Left cardiac atrium (tissue), 4 donors: ENCODE results near the gene COMMD3. TPM values are rescaled to one million over a fixed set of nuclear protein-coding genes. Genes with fewer than 3 reads are reported as not detected.
A peak's percentile ranks its signal among the peaks of the same experiment; 100 is the strongest.
"Not testable (repeated sequence)": the region's sequence is repeated elsewhere in the genome, so short reads cannot be mapped to it uniquely, and the experiment has no call there.

Source experiments
- ATAC-seq, 2 donors: fragments of 200-7000 bp; cut with Tn5 transposase; one replicate each; pipeline ENCODE4 v1.9.1; 2020; ENCODE audit warnings: mild to moderate bottlenecking in 2 of 2, moderate library complexity in 2 of 2
- DNase-seq: peaks from one replicate; pipeline ENCODE4 v3.0.0-alpha.2; 2020
- intact Hi-C, 2 donors: fragments of 100-400 bp; cut with DNase I; formaldehyde crosslinking; loops; one replicate each; pipeline versions ENCODE4 v1.14.1 to v1.15.1; 2022 to 2023
- long read RNA-seq: library from polyadenylated mRNA; unstranded; transcript quantifications from one replicate; pipeline ENCODE4 v2.0.0, GENCODE V29; 2021
- total RNA-seq, 2 donors: library from RNA; stranded (reverse); fragmentation: NEBNext Ultra II Directional; extraction: Animal tissue kit (Norgen Biotek cat#: 25700); gene quantifications; one replicate each; pipeline ENCODE4 v1.2.1, GENCODE V29; 2021
- donor health status: DM: no; HTN: yes; CAD: no.
- donor health status: DM: no; HTN: yes; CAD: no; lungs with severe emphysema.
- donor health status: DM: yes; HTN: yes; CAD: no.
- donor health status: Dilated cardiomyopathy.

Gene COMMD3
- 10 to 100 TPM; 73.5 to 74.8 TPM for total RNA-seq
- long read RNA-seq, transcript COMMD3-201 (8 exons, 1,342 nt), result major isoform, 16 of 19 reads
- long read RNA-seq, partial matches to known transcripts, result 0 of 19 reads
- long read RNA-seq, other reads (novel, unspliced or antisense), result 0 of 19 reads

GRCh38 chr10:22316286-22317075 lies at the start of gene COMMD3:
Gene COMMD3, plus strand, starts transcription at chr10:22316388. Its CDS starts 30 bp downstream, at chr10:22316418.
- intact Hi-C loops, result loop anchor here (5.0 to 10.0 kb wide), 4 partner anchors 62 to 312 kb away; partner anchors contain the start of gene DNAJC1 (in 1 of the 2)
- ATAC-seq (peak; percentile 91 to 93), DNase-seq (peak; percentile 92)

- intact Hi-C loops, result no loop called here
- ATAC-seq (no peak), DNase-seq (no peak)
Observed at GRCh38 chr10:22268503-22268902, 47.7 kb upstream of the COMMD3 start.

GRCh38 chr10:22271786-22272185 lies 44.4 kb upstream of the COMMD3 start:
- DNase-seq (no peak), ATAC-seq (no peak)
- intact Hi-C loops, result no loop called here

GRCh38 chr10:22278441-22278782 lies 37.8 kb upstream of the COMMD3 start:
- intact Hi-C loops, result no loop called here
- ATAC-seq, result no peak
- DNase-seq, result no peak

GRCh38 chr10:22280078-22280477 lies 36.1 kb upstream of the COMMD3 start:
- ATAC-seq, result no peak
- DNase-seq, result no peak
- intact Hi-C loops, result no loop called here

- intact Hi-C loops, result no loop called here
- no peak for ATAC-seq
Observed at GRCh38 chr10:22285130-22285529, 31.1 kb upstream of the COMMD3 start.

GRCh38 chr10:22293747-22294404 lies 22.3 kb upstream of the COMMD3 start:
- DNase-seq, result no peak
- intact Hi-C loops, result no loop called here
- no peak for ATAC-seq

More at GRCh38 chr10:22285130-22285529, 31.1 kb upstream of the COMMD3 start:
- no peak for DNase-seq

- no peak for ATAC-seq
Observed at GRCh38 chr10:22294694-22295093, 21.5 kb upstream of the COMMD3 start.

GRCh38 chr10:22301193-22301592 lies 15.0 kb upstream of the COMMD3 start:
- intact Hi-C loops, result no loop called here
- no peak for DNase-seq
- no peak for ATAC-seq

More at GRCh38 chr10:22294694-22295093, 21.5 kb upstream of the COMMD3 start:
- intact Hi-C loops, result no loop called here
- no peak for DNase-seq

- ATAC-seq (no peak), DNase-seq (no peak)
- intact Hi-C loops, result no loop called here
Observed at GRCh38 chr10:22303461-22303860, 12.7 kb upstream of the COMMD3 start.

- intact Hi-C loops, result no loop called here
- ATAC-seq, result no peak
- DNase-seq, result no peak
Observed at GRCh38 chr10:22305721-22306120, 10.5 kb upstream of the COMMD3 start.

- intact Hi-C loops, result no loop called here
- DNase-seq (no peak), ATAC-seq (no peak)
Observed at GRCh38 chr10:22308390-22308789, 7.8 kb upstream of the COMMD3 start.

GRCh38 chr10:22309180-22310000 lies 6.8 kb upstream of the COMMD3 start:
- intact Hi-C loops, result no loop called here
- ATAC-seq (no peak), DNase-seq (no peak)

GRCh38 chr10:22310012-22310411 lies 6.2 kb upstream of the COMMD3 start:
- not testable (repeated sequence) for ATAC-seq, DNase-seq
- intact Hi-C loops, result loop anchor here (10.0 kb wide), 2 partner anchors 55 to 305 kb away; partner anchors contain the start of gene DNAJC1 (in 1 of the 2)

GRCh38 chr10:22310928-22311327 lies 5.3 kb upstream of the COMMD3 start:
- ATAC-seq, result no peak
- intact Hi-C loops, result loop anchor here (10.0 kb wide), 2 partner anchors 56 to 306 kb away; partner anchors contain the start of gene DNAJC1 (in 1 of the 2)
- DNase-seq, result no peak

GRCh38 chr10:22314852-22315251 lies 1.3 kb upstream of the COMMD3 start:
- intact Hi-C loops, result loop anchor here (5.0 to 10.0 kb wide), 4 partner anchors 60 to 310 kb away; partner anchors contain the start of gene DNAJC1 (in 1 of the 2)
- ATAC-seq, result no peak
- no peak for DNase-seq

- DNase-seq, result no peak
- intact Hi-C loops, result loop anchor here (5.0 to 10.0 kb wide), 4 partner anchors 61 to 311 kb away; partner anchors contain the start of gene DNAJC1 (in 1 of the 2)
- peak in 1 of 2 donors; percentile 5 for ATAC-seq
Observed at GRCh38 chr10:22315455-22316285, 518 bp upstream of the COMMD3 start.

GRCh38 chr10:22317076-22317370 lies 835 bp downstream of the COMMD3 start:
- intact Hi-C loops, result loop anchor here (5.0 to 10.0 kb wide), 4 partner anchors 62 to 312 kb away; partner anchors contain the start of gene DNAJC1 (in 1 of the 2)
- no peak for DNase-seq
- peak in 1 of 2 donors; percentile 11 for ATAC-seq
